ENCODE data around the gene BRME1.

DNA sequence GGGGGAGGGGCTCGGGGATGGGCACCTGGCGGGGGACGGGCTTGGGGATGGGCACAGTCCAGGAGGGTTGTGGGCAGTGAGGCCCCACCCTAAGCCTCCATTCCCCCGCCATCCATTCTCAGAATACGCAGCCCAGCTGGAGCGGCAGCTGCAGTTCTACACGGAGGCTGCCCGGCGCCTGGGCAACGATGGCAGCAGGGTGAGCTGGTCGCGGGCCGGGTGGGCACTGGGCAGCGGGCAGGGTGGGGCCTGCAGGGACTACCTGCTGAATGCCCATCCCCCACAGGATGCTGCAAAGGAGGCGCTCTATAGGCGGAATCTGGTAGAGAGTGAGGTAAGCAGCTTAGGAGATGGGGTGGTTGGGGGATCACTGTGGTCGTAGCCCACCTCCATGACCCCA lies 24.0 kb upstream of the BRME1 start:
- TF ChIP-seq, protein P1, sequence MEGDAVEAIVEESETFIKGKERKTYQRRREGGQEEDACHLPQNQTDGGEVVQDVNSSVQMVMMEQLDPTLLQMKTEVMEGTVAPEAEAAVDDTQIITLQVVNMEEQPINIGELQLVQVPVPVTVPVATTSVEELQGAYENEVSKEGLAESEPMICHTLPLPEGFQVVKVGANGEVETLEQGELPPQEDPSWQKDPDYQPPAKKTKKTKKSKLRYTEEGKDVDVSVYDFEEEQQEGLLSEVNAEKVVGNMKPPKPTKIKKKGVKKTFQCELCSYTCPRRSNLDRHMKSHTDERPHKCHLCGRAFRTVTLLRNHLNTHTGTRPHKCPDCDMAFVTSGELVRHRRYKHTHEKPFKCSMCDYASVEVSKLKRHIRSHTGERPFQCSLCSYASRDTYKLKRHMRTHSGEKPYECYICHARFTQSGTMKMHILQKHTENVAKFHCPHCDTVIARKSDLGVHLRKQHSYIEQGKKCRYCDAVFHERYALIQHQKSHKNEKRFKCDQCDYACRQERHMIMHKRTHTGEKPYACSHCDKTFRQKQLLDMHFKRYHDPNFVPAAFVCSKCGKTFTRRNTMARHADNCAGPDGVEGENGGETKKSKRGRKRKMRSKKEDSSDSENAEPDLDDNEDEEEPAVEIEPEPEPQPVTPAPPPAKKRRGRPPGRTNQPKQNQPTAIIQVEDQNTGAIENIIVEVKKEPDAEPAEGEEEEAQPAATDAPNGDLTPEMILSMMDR (conservative IDR thresholded peaks at IDR 0.05): no peak
- no peak for TF ChIP-seq EZH2 (IDR thresholded peaks at IDR 0.05; ENCODE audit: low read depth)
